ENCODE measurements around the gene SDCCAG8. TPM values are rescaled to one million over a fixed set of nuclear protein-coding genes. Genes with fewer than 3 reads are reported as not detected.

The SDCCAG8 gene
- polyA plus RNA-seq, 6 donors from 2014 or later = 42.9 to 60.7 (median 53.0) TPM

- Mint-ChIP-seq H3K27me3 (no peaks in the 10 kb centered on the region), H3K36me3 (peaks cover 10 to 14% of the 10 kb centered on the region in 2 donors), H3K4me3 (no peak overlapping the region), H3K4me1 (peaks cover 23 to 34% (median 34%) of the 10 kb centered on the region in 3 donors), H3K27ac (no peak overlapping the region), H3K9me3 (no peaks in the 10 kb centered on the region)
- ATAC-seq (ENCODE audit: low read depth in 2 of 2) (no peak), DNase-seq (no peak)
Measured at GRCh38 chr1:243272401-243272800, 16.6 kb downstream of the SDCCAG8 start.

DNA sequence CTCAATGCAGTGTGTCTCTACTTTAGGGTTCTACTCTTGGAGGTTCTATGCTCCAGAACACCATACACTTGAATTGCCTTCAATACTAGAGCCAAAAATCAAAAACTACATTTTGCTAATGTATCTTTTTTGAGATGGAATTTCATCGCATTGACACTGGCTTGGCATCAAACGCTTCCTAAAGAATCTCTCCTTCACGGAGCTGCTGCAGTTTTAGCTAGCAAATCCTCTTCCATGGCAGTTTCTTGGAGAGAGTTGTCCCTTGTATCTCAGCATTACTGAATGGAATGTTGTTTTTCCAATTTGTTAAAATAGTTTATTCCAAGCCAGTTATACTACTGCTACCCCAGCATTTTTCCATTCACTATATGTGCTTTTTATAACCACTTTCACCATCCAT is 17.7 kb downstream of the SDCCAG8 start:
- H3K9me3 Mint-ChIP-seq = no peaks in the 10 kb centered on the region
- H3K27ac Mint-ChIP-seq = no peak overlapping the region
- DNase-seq = no peak

GRCh38 chr1:243273945-243274344 is 18.1 kb downstream of the SDCCAG8 start:
- no peaks in the 10 kb centered on the region for H3K27me3 Mint-ChIP-seq
- DNase-seq (no peak), ATAC-seq (ENCODE audit: low read depth in 2 of 2) (no peak)
- no peaks in the 10 kb centered on the region for H3K9me3 Mint-ChIP-seq
- peak overlapping the region in 1 of 6 donors; percentile 56 for H3K27ac Mint-ChIP-seq
- H3K4me3 Mint-ChIP-seq = no peak overlapping the region
- H3K36me3 Mint-ChIP-seq = peaks cover 10 to 20% of the 10 kb centered on the region in 2 donors
- H3K4me1 Mint-ChIP-seq = peaks cover 11 to 20% (median 19%) of the 10 kb centered on the region in 3 donors

More for the DNA sequence above, 17.7 kb downstream of the SDCCAG8 start:
- Mint-ChIP-seq H3K27me3 (no peaks in the 10 kb centered on the region), H3K4me1 (peaks cover 14 to 24% (median 23%) of the 10 kb centered on the region in 3 donors), H3K4me3 (no peak overlapping the region), H3K36me3 (peaks cover 10 to 20% of the 10 kb centered on the region in 2 donors)
- no peak for ATAC-seq (ENCODE audit: low read depth in 2 of 2)

GRCh38 chr1:243275316-243275715 is 19.5 kb downstream of the SDCCAG8 start:
- H3K36me3 Mint-ChIP-seq = peaks cover 10 to 20% of the 10 kb centered on the region in 2 donors
- ATAC-seq (ENCODE audit: low read depth in 2 of 2) (no peak), DNase-seq (no peak)
- H3K4me3 Mint-ChIP-seq = no peak overlapping the region
- no peaks in the 10 kb centered on the region for H3K27me3 Mint-ChIP-seq
- no peaks in the 10 kb centered on the region for H3K9me3 Mint-ChIP-seq
- H3K4me1 Mint-ChIP-seq = peaks cover 4 to 6% (median 5%) of the 10 kb centered on the region in 3 donors
- no peak overlapping the region for H3K27ac Mint-ChIP-seq

DNA sequence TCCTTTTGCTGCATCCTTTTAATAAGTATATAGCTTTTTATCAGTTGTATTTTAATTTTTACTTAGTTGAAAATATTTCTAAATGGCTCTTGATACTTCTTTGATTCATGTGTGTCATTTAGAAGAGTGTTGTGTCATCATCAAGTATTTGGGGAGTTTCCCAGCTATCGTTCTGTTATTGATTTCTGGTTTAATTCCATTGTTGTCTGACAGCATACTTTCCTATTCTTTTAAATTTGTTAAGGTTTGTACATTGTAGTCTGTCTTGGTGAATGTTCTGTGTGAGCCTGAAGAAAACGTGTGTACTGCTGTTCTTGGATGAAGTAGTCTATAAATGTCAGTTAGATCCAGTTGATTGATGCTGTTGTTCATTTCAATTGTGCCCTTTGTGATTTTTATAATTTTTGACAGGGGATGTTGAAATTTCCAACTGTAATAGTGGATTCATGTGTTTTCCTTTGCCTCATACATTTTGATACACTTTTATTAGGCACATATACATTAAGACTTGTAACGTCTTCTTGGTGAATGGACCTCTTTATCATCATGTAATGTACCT is 24.8 kb downstream of the SDCCAG8 start:
- Mint-ChIP-seq H3K36me3 (peaks cover 15 to 29% of the 10 kb centered on the region in 2 donors), H3K4me1 (peaks cover 0 to 6% (median 4%) of the 10 kb centered on the region in 3 donors), H3K27me3 (no peaks in the 10 kb centered on the region), H3K27ac (peak overlapping the region in 1 of 6 donors; percentile 27), H3K4me3 (no peak overlapping the region), H3K9me3 (peaks cover 0 to 7% (median 3%) of the 10 kb centered on the region in 7 donors)
- ATAC-seq (ENCODE audit: low read depth in 2 of 2) (no peak), DNase-seq (no peak)

- H3K27me3 Mint-ChIP-seq = no peaks in the 10 kb centered on the region
- ATAC-seq (ENCODE audit: low read depth in 2 of 2) = no peak
- no peak for DNase-seq
- H3K36me3 Mint-ChIP-seq = peaks cover 15 to 34% of the 10 kb centered on the region in 2 donors
- peaks cover 10 to 17% (median 14%) of the 10 kb centered on the region in 3 donors for H3K4me1 Mint-ChIP-seq
- no peak overlapping the region for H3K27ac Mint-ChIP-seq
- H3K4me3 Mint-ChIP-seq = no peak overlapping the region
- peaks cover 0 to 7% (median 3%) of the 10 kb centered on the region in 7 donors for H3K9me3 Mint-ChIP-seq
Measured at GRCh38 chr1:243281672-243282071, 25.8 kb downstream of the SDCCAG8 start.

GRCh38 chr1:243286409-243287122 is 30.7 kb downstream of the SDCCAG8 start:
- H3K9me3 Mint-ChIP-seq = peaks cover 0 to 7% (median 3%) of the 10 kb centered on the region in 7 donors
- H3K4me3 Mint-ChIP-seq = peak overlapping the region in 4 of 8 donors; percentile 4 to 29 (median 24)
- ATAC-seq (ENCODE audit: low read depth in 2 of 2) (no peak), DNase-seq (no peak)
- H3K27me3 Mint-ChIP-seq = no peaks in the 10 kb centered on the region
- H3K27ac Mint-ChIP-seq = peak overlapping the region; percentile 44 to 97 (median 86)
- H3K36me3 Mint-ChIP-seq = peaks cover 15 to 33% of the 10 kb centered on the region in 2 donors
- peaks cover 29 to 46% (median 33%) of the 10 kb centered on the region in 3 donors for H3K4me1 Mint-ChIP-seq

GRCh38 chr1:243287123-243287460 is 31.3 kb downstream of the SDCCAG8 start:
- peaks cover 0 to 7% (median 3%) of the 10 kb centered on the region in 7 donors for H3K9me3 Mint-ChIP-seq
- DNase-seq (no peak), ATAC-seq (ENCODE audit: low read depth in 2 of 2) (no peak)
- H3K4me1 Mint-ChIP-seq = peaks cover 29 to 46% (median 33%) of the 10 kb centered on the region in 3 donors
- peak overlapping the region; percentile 56 to 97 (median 84) for H3K27ac Mint-ChIP-seq
- peaks cover 15 to 33% of the 10 kb centered on the region in 2 donors for H3K36me3 Mint-ChIP-seq
- H3K4me3 Mint-ChIP-seq = peak overlapping the region in 4 of 8 donors; percentile 34 to 57 (median 40)
- no peaks in the 10 kb centered on the region for H3K27me3 Mint-ChIP-seq

DNA sequence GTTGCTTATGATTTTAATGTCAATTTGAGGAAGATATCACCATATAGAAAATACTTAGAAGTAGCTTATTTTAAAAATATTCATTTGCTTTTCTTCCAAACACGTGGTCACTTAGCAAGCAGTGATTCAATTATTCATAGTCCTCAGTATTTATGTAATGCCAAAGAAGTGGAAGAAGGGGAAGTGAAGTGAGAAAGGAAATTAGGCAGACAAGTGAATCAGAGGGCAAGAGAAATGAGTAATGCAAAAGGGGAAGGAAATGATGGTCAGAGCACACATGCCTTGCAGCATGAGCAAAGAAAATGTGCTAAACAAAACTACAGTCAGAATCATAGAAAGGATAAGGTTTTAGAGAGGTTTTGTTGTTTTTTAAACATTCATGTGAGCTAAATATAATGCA is 31.8 kb downstream of the SDCCAG8 start:
- H3K4me3 Mint-ChIP-seq = peak overlapping the region in 7 of 8 donors; percentile 16 to 57 (median 34)
- H3K4me1 Mint-ChIP-seq = peaks cover 29 to 47% (median 33%) of the 10 kb centered on the region in 3 donors
- ATAC-seq (ENCODE audit: low read depth in 2 of 2) = peak; percentile 97
- H3K36me3 Mint-ChIP-seq = peaks cover 16 to 33% of the 10 kb centered on the region in 2 donors
- H3K27ac Mint-ChIP-seq = peak overlapping the region; percentile 56 to 97 (median 84)
- DNase-seq = peak; percentile 65
- peaks cover under 1 to 7% (median 3%) of the 10 kb centered on the region in 7 donors for H3K9me3 Mint-ChIP-seq
- no peaks in the 10 kb centered on the region for H3K27me3 Mint-ChIP-seq

DNA sequence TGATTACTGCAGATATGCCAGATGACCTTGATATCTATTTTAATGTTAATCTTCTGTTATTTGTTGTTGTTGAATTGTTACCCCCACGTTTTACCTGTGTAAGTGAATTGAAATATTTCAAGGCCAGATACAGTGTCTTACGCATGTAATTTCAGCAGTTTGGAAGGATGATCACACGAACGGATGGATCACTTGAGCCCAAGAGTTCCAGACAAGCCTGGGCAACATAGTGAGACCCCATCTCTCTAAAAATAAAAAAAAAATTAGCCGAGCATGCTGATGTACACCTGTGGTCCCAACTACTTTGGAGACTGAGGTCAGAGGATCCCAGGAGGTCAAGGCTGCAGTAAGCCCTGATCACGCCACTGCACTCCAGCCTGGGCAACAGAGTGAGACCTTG is 32.2 kb downstream of the SDCCAG8 start:
- no peaks in the 10 kb centered on the region for H3K27me3 Mint-ChIP-seq
- peak overlapping the region in 7 of 8 donors; percentile 16 to 57 (median 34) for H3K4me3 Mint-ChIP-seq
- H3K36me3 Mint-ChIP-seq = peaks cover 16 to 30% of the 10 kb centered on the region in 2 donors
- peaks cover 1 to 5% (median 4%) of the 10 kb centered on the region in 7 donors for H3K9me3 Mint-ChIP-seq
- peak; percentile 20 to 26 for ATAC-seq (ENCODE audit: low read depth in 2 of 2)
- H3K27ac Mint-ChIP-seq = peak overlapping the region; percentile 56 to 97 (median 84)
- peaks cover 29 to 47% (median 33%) of the 10 kb centered on the region in 3 donors for H3K4me1 Mint-ChIP-seq
- DNase-seq = no peak

DNA sequence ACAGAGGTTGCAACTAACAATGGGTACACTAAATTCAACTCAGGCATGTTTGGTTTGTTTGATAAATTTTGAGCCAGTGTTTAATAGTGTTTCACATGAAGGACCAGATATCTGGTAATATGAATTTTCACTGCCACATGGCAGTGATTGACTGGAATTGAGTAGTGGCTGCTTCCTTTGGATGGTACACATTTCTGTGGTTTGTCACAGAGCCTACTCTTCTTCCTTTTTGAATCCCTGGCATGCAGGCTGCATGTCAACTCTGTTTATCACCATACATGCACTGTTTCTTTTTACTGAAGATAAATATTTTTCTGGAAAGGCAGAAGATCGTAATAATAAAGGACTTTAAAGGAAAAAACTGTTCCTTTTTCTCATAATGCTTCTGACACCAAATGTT is 35.5 kb downstream of the SDCCAG8 start:
- no peak for DNase-seq

DNA sequence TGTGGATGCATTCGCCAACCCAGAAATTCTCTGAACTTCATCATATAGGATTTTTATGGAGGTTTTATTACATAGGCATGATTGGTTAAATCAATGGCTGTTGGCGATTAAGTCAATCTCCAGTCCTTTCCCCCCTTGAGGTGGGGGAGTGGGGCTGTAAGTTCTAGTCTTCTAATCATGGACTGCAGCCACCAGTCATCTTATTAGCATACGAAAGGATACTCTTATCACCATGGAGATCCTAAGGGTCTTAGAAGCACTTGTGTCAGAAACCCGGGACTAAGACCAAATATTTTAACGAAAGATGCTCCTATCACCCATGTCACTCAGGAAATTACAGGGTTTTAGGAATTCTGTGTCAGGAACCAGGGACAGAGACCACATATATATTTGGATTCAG is 36.3 kb downstream of the SDCCAG8 start:
- DNase-seq (no peak), ATAC-seq (ENCODE audit: low read depth in 2 of 2) (no peak)
- Mint-ChIP-seq H3K27me3 (no peaks in the 10 kb centered on the region), H3K27ac (peak overlapping the region in 1 of 6 donors; percentile 32), H3K9me3 (peaks cover 8 to 29% (median 21%) of the 10 kb centered on the region in 7 donors), H3K4me3 (no peak overlapping the region), H3K36me3 (peaks cover 43% of the 10 kb centered on the region in 2 donors), H3K4me1 (peaks cover 12 to 31% (median 23%) of the 10 kb centered on the region in 3 donors)

More for the DNA sequence above, 35.5 kb downstream of the SDCCAG8 start:
- H3K36me3 Mint-ChIP-seq = peaks cover 35 to 40% of the 10 kb centered on the region in 2 donors
- H3K27me3 Mint-ChIP-seq = no peaks in the 10 kb centered on the region
- peaks cover 7 to 27% (median 15%) of the 10 kb centered on the region in 7 donors for H3K9me3 Mint-ChIP-seq
- no peak overlapping the region for H3K4me3 Mint-ChIP-seq
- H3K27ac Mint-ChIP-seq = no peak overlapping the region
- peaks cover 18 to 39% (median 27%) of the 10 kb centered on the region in 3 donors for H3K4me1 Mint-ChIP-seq
- ATAC-seq (ENCODE audit: low read depth in 2 of 2) = no peak

DNA sequence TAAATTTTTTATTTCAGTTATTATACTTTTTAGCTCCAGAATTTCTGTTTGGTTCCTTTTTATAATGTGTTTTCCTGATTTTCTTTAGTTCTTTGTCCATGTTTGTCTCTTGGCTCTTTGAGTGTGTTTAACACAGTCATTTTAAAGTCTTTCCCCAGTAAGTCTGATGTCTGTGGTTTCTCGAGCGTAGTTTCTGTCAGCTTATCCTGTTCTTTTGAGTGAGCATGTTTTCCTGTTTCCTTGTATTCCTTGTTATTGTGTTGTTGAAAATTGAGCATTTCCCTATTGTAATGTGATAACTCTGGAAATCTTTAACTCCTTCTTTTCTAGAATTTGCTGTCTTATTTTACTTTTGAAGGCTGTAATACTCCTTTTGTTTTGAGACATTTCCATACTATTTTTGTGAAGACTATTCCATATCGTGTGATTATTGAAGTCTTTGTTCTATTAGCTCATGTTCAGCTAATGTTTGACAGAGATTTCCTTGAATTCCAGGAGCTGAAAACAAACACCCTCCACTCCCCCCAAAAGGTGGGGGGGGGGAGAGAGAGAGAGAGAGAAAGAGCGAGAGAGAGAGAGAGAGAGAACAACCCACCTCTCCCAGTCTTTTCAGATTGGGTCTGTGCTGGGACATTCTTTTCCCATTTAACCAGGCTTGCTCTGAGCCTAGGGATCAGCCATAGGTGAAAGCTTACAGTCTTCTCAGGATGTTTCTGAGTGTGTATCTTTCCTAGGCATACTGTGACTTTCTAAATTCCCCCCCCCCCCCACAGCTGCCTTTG is 38.3 kb downstream of the SDCCAG8 start:
- H3K4me3 Mint-ChIP-seq = peak overlapping the region in 1 of 8 donors; percentile 44
- DNase-seq = no peak
- H3K27ac Mint-ChIP-seq = peak overlapping the region in 3 of 6 donors; percentile 45 to 90 (median 67)
- H3K9me3 Mint-ChIP-seq = peaks cover 8 to 29% (median 21%) of the 10 kb centered on the region in 7 donors
- no peak for ATAC-seq (ENCODE audit: low read depth in 2 of 2)
- H3K36me3 Mint-ChIP-seq = peaks cover 45 to 48% of the 10 kb centered on the region in 2 donors
- H3K4me1 Mint-ChIP-seq = peaks cover 4 to 11% (median 7%) of the 10 kb centered on the region in 3 donors
- no peaks in the 10 kb centered on the region for H3K27me3 Mint-ChIP-seq

Measured in naive B cell (primary cell).